Mesothelial cell of epicardium (in vitro differentiated cells): ENCODE measurements around the gene GPR141. TPM values are rescaled to one million over a fixed set of nuclear protein-coding genes. Genes with fewer than 3 reads are reported as not detected.

Experiments used
- DNase-seq, 2 experiments: peaks; one replicate each; pipeline ENCODE4 v3.0.0; 2021; ENCODE audit warnings: low spot score in 2 of 2; ENCODE audit not compliant: unreplicated experiment in 2 of 2
- H3K27ac Mint-ChIP-seq: 2 replicates; pipeline ENCODE4 v1.8.0; 2021; ENCODE audit warnings: mixed read lengths
- H3K27me3 Mint-ChIP-seq: 2 replicates; pipeline ENCODE4 v1.8.0; 2021; ENCODE audit warnings: low read depth, mixed read lengths
- H3K36me3 Mint-ChIP-seq: 2 replicates; pipeline ENCODE4 v1.8.0; 2021; ENCODE audit warnings: mixed read lengths
- H3K4me1 Mint-ChIP-seq: 2 replicates; pipeline ENCODE4 v1.8.0; 2021; ENCODE audit warnings: mixed read lengths
- H3K4me3 Mint-ChIP-seq: 2 replicates; pipeline ENCODE4 v1.8.0; 2021; ENCODE audit warnings: mild to moderate bottlenecking, moderate library complexity, mixed read lengths
- H3K9me3 Mint-ChIP-seq: 2 replicates; pipeline ENCODE4 v1.8.0; 2021; ENCODE audit warnings: mixed read lengths
- total RNA-seq: library from RNA; stranded (reverse); gene quantifications from 3 replicates; pipeline ENCODE4 v1.2.1, GENCODE V29; 2021
- TF ChIP-seq, protein P1 (sequence below): fragments of 200-600 bp; sonication (generic); IDR thresholded peaks from one replicate; pipeline ENCODE4 v1.5.0; 2021; ENCODE audit warnings: antibody characterized with exemption; ENCODE audit not compliant: unreplicated experiment

The GPR141 gene
- total RNA-seq, 1 donor from 2014 or later = 1.0 TPM

GRCh38 chr7:37770838-37771237 is 87.3 kb downstream of the GPR141 start:
- Mint-ChIP-seq H3K4me3 (no peak overlapping the region), H3K27ac (no peak overlapping the region), H3K27me3 (peaks cover 7% of the 10 kb centered on the region), H3K36me3 (no peaks in the 10 kb centered on the region), H3K4me1 (peaks cover 9% of the 10 kb centered on the region), H3K9me3 (peaks cover 32% of the 10 kb centered on the region)
- no peak for DNase-seq
- TF ChIP-seq, protein P1, sequence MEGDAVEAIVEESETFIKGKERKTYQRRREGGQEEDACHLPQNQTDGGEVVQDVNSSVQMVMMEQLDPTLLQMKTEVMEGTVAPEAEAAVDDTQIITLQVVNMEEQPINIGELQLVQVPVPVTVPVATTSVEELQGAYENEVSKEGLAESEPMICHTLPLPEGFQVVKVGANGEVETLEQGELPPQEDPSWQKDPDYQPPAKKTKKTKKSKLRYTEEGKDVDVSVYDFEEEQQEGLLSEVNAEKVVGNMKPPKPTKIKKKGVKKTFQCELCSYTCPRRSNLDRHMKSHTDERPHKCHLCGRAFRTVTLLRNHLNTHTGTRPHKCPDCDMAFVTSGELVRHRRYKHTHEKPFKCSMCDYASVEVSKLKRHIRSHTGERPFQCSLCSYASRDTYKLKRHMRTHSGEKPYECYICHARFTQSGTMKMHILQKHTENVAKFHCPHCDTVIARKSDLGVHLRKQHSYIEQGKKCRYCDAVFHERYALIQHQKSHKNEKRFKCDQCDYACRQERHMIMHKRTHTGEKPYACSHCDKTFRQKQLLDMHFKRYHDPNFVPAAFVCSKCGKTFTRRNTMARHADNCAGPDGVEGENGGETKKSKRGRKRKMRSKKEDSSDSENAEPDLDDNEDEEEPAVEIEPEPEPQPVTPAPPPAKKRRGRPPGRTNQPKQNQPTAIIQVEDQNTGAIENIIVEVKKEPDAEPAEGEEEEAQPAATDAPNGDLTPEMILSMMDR = no peak

- TF ChIP-seq, protein P1 = no peak
- peaks cover 33% of the 10 kb centered on the region for H3K9me3 Mint-ChIP-seq
- H3K27me3 Mint-ChIP-seq = peaks cover 6% of the 10 kb centered on the region
- DNase-seq = no peak
- H3K27ac Mint-ChIP-seq = no peak overlapping the region
- no peak overlapping the region for H3K4me3 Mint-ChIP-seq
- H3K4me1 Mint-ChIP-seq = peaks cover 9% of the 10 kb centered on the region
- H3K36me3 Mint-ChIP-seq = no peaks in the 10 kb centered on the region
These were observed 87.8 kb downstream of the GPR141 start for GRCh38 chr7:37771342-37771741.

- Mint-ChIP-seq H3K4me1 (peaks cover 9% of the 10 kb centered on the region), H3K9me3 (peaks cover 38% of the 10 kb centered on the region), H3K27ac (no peak overlapping the region), H3K27me3 (peaks cover 6% of the 10 kb centered on the region), H3K4me3 (no peak overlapping the region), H3K36me3 (no peaks in the 10 kb centered on the region)
- DNase-seq = no peak
- TF ChIP-seq, protein P1 = no peak
These were observed 88.2 kb downstream of the GPR141 start for GRCh38 chr7:37771801-37772200.

GRCh38 chr7:37775921-37776320 is 92.4 kb downstream of the GPR141 start:
- Mint-ChIP-seq H3K4me1 (peaks cover 9% of the 10 kb centered on the region), H3K27me3 (peaks cover 1% of the 10 kb centered on the region), H3K27ac (no peak overlapping the region), H3K9me3 (peaks cover 50% of the 10 kb centered on the region), H3K4me3 (no peak overlapping the region), H3K36me3 (no peaks in the 10 kb centered on the region)
- TF ChIP-seq, protein P1 = no peak
- DNase-seq = no peak

DNA sequence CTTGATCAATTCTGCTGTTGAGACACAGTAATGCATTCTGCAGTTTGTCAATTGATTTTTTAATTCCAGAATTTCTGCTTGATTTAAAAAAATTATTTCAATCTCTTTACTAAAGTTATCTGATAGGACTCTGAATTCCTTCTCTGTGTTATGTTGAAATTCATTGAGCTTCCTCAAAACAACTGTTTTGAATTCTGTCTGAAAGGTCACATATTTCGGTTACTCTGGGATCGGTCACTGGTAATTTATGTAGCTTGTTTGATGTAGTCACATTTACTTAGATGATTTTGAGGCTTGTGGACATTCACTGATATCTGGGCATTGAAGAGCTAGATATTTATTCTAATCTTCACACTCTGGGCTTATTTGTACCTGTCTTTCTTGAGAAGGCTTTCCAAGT is 97.6 kb downstream of the GPR141 start:
- DNase-seq = no peak
- H3K27ac Mint-ChIP-seq = no peak overlapping the region
- H3K4me3 Mint-ChIP-seq = no peak overlapping the region
- H3K27me3 Mint-ChIP-seq = peaks cover 26% of the 10 kb centered on the region
- TF ChIP-seq, protein P1 = no peak
- H3K36me3 Mint-ChIP-seq = no peaks in the 10 kb centered on the region
- H3K4me1 Mint-ChIP-seq = no peaks in the 10 kb centered on the region
- peaks cover 24% of the 10 kb centered on the region for H3K9me3 Mint-ChIP-seq

DNA sequence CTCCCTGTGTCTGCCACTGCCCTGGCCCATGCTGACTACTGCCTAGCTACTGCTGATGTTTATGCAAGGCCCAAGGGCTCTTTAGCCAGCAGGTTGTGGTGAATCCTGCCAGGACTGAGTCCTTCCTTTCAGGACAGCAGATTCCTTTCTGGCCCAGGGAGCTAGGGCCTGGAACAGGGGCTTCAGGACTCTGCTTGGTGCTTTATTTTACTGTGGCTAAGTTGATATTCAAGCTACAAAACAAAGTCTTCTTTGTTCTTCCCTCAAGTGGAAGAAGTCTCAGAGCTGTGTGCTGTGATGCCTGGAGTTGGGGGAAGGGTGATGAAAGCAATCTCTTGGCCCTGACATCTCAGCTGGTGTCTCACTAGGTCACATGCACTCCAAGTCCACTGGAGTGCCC is 98.6 kb downstream of the GPR141 start:
- H3K27ac Mint-ChIP-seq = no peak overlapping the region
- TF ChIP-seq, protein P1 = no peak
- DNase-seq = no peak
- peaks cover 15% of the 10 kb centered on the region for H3K9me3 Mint-ChIP-seq
- H3K4me3 Mint-ChIP-seq = no peak overlapping the region
- no peaks in the 10 kb centered on the region for H3K4me1 Mint-ChIP-seq
- H3K27me3 Mint-ChIP-seq = peaks cover 29% of the 10 kb centered on the region
- H3K36me3 Mint-ChIP-seq = no peaks in the 10 kb centered on the region
